Measurements from ENCODE around the gene RAB24. TPM values are rescaled to one million over a fixed set of nuclear protein-coding genes. Genes with fewer than 3 reads are reported as not detected.

RAB24 gene
- polyA plus RNA-seq, 1 donor (not counting 4 experiments of a cell fraction or from before 2014, with no cell fraction given) = 22.4 TPM

GRCh38 chr5:177314376-177315342 lies 11.1 kb upstream of the RAB24 start:
- Histone ChIP-seq H3K4me2 (ENCODE audit: control insufficient read depth, extremely low read depth, insufficient read depth, low read depth, low read length) (no peak overlapping the region), H3K79me2 (ENCODE audit: control insufficient read depth, insufficient read depth, low read length) (no peaks in the 10 kb centered on the region), H3K4me1 (ENCODE audit: control insufficient read depth, extremely low read depth, insufficient read depth, low read length) (peaks cover 18% of the 10 kb centered on the region), H3K4me3 (ENCODE audit: control insufficient read depth in 2 of 3, extremely low read depth in 1 of 3, insufficient read depth in 2 of 3, low read depth in 1 of 3, low read length in 3 of 3) (no peak overlapping the region), H3K9me1 (ENCODE audit: control insufficient read depth, extremely low read depth, insufficient read depth, low read length) (peaks cover 3% of the 10 kb centered on the region), H3K9me3 (ENCODE audit: control insufficient read depth, low read depth, low read length) (no peaks in the 10 kb centered on the region), H3K9ac (ENCODE audit: control insufficient read depth, extremely low read depth, insufficient read depth, low read length) (no peak overlapping the region), H3K27ac (ENCODE audit: control insufficient read depth, insufficient read depth, low read length) (no peak overlapping the region), H3K27me3 (ENCODE audit: control insufficient read depth, extremely low read depth, insufficient read depth, low read length) (no peaks in the 10 kb centered on the region), H2AFZ (ENCODE audit: control insufficient read depth, low read length) (no peak overlapping the region), H4K20me1 (ENCODE audit: control insufficient read depth, extremely low read depth, insufficient read depth, low read length) (no peaks in the 10 kb centered on the region), H3K36me3 (ENCODE audit: control insufficient read depth in 2 of 2, extremely low read depth in 1 of 2, insufficient read depth in 2 of 2, low read length in 2 of 2) (no peaks in the 10 kb centered on the region)
- DNase-seq (ENCODE audit: low read depth, low spot score) (no peak), FAIRE-seq (no peak)
- no peak for TF ChIP-seq EZH2 (IDR thresholded peaks at IDR 0.05; ENCODE audit: low read length)
- TF ChIP-seq, protein P1, sequence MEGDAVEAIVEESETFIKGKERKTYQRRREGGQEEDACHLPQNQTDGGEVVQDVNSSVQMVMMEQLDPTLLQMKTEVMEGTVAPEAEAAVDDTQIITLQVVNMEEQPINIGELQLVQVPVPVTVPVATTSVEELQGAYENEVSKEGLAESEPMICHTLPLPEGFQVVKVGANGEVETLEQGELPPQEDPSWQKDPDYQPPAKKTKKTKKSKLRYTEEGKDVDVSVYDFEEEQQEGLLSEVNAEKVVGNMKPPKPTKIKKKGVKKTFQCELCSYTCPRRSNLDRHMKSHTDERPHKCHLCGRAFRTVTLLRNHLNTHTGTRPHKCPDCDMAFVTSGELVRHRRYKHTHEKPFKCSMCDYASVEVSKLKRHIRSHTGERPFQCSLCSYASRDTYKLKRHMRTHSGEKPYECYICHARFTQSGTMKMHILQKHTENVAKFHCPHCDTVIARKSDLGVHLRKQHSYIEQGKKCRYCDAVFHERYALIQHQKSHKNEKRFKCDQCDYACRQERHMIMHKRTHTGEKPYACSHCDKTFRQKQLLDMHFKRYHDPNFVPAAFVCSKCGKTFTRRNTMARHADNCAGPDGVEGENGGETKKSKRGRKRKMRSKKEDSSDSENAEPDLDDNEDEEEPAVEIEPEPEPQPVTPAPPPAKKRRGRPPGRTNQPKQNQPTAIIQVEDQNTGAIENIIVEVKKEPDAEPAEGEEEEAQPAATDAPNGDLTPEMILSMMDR (optimal IDR thresholded peaks at IDR 0.05 in 1 of 3, IDR thresholded peaks at IDR 0.05 in 1 of 3, conservative IDR thresholded peaks at IDR 0.05 in 1 of 3; ENCODE audit: extremely low read depth in 1 of 3, insufficient read depth in 2 of 3, low read length in 3 of 3) = no peak
- dilution Hi-C loops (cut with MboI; ENCODE audit: extremely low pct_ligation_motif_present, low sequenced_read_pairs) = no loop called here

DNA sequence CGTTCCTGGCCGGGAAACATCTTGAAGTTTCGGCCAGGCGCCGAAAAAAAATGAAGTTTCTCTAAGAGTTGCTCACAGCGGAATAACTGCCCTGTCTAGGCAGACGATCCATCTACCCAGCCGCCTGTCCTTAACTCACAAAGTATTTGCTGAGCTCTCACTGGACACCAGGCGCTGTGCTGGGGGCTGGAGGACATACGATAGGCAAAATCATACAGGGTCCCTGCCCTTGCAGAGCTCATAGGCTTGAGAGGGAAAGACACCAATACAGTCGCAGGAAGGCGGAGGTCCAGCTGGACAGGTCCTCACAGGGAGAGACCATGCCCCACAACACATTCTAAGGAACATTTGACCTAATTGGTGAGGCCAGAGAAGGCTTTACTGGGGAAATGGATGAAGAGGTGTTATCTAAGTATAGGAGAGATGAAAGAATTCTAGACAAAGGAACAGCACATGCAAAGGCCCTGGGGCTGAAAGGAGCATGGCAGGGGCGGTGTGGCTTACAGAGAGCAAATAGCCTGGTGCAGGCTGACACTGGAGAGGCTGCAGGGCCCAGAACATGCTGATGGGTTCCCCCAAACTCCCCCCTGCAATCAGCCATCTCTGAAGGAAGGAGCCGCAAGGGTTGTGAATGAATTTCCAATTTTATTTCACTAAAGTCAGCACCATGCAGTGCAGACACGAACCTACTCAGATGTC lies 10.2 kb upstream of the RAB24 start:
- FAIRE-seq (no peak), DNase-seq (ENCODE audit: low read depth, low spot score) (no peak)
- Histone ChIP-seq H3K27me3 (ENCODE audit: control insufficient read depth, extremely low read depth, insufficient read depth, low read length) (no peaks in the 10 kb centered on the region), H3K4me1 (ENCODE audit: control insufficient read depth, extremely low read depth, insufficient read depth, low read length) (peaks cover 18% of the 10 kb centered on the region), H3K9me1 (ENCODE audit: control insufficient read depth, extremely low read depth, insufficient read depth, low read length) (peaks cover 3% of the 10 kb centered on the region), H3K79me2 (ENCODE audit: control insufficient read depth, insufficient read depth, low read length) (no peaks in the 10 kb centered on the region), H3K27ac (ENCODE audit: control insufficient read depth, insufficient read depth, low read length) (no peak overlapping the region), H3K9ac (ENCODE audit: control insufficient read depth, extremely low read depth, insufficient read depth, low read length) (no peak overlapping the region), H3K9me3 (ENCODE audit: control insufficient read depth, low read depth, low read length) (no peaks in the 10 kb centered on the region), H3K4me3 (ENCODE audit: control insufficient read depth in 2 of 3, extremely low read depth in 1 of 3, insufficient read depth in 2 of 3, low read depth in 1 of 3, low read length in 3 of 3) (no peak overlapping the region), H4K20me1 (ENCODE audit: control insufficient read depth, extremely low read depth, insufficient read depth, low read length) (no peaks in the 10 kb centered on the region), H3K36me3 (ENCODE audit: control insufficient read depth in 2 of 2, extremely low read depth in 1 of 2, insufficient read depth in 2 of 2, low read length in 2 of 2) (no peaks in the 10 kb centered on the region), H2AFZ (ENCODE audit: control insufficient read depth, low read length) (no peak overlapping the region), H3K4me2 (ENCODE audit: control insufficient read depth, extremely low read depth, insufficient read depth, low read depth, low read length) (no peak overlapping the region)
- dilution Hi-C loops (cut with MboI; ENCODE audit: extremely low pct_ligation_motif_present, low sequenced_read_pairs) = no loop called here
- TF ChIP-seq, protein P1 (optimal IDR thresholded peaks at IDR 0.05 in 1 of 3, IDR thresholded peaks at IDR 0.05 in 1 of 3, conservative IDR thresholded peaks at IDR 0.05 in 1 of 3; ENCODE audit: extremely low read depth in 1 of 3, insufficient read depth in 2 of 3, low read length in 3 of 3) = no peak
